ENCODE results near the gene ATP6AP1.

Gene ATP6AP1

DNA sequence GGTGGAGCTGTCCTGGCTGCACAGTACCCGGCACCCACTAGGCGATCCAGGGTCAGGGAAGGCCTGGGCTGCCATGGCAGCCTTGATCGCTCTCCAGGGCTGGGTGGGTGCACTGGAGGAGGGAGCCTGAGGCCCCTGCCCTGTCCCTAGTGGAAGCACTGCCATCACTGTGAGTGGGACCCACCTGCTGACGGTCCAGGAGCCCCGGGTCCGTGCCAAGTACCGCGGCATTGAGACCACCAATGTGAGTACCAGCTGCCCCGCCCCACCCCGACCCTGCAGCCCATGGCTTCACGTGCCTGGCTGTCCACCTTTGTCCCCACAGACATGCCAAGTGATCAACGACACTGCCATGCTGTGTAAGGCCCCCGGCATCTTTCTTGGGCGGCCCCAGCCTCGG, 38.4 kb downstream of the ATP6AP1 start:
- Histone ChIP-seq H3K4me1 (ENCODE audit: control insufficient read depth in 5 of 5, insufficient read depth in 5 of 5, low read length in 5 of 5) (no peaks in the 10 kb centered on the region), H3K36me3 (ENCODE audit: control insufficient read depth in 5 of 5, insufficient read depth in 5 of 5, low read length in 5 of 5) (peaks cover 0 to 94% (median 72%) of the 10 kb centered on the region in 5 donors), H3K9ac (ENCODE audit: low read length in 5 of 5) (no peak overlapping the region), H3K4me3 (ENCODE audit: low read depth in 1 of 5, low read length in 5 of 5) (no peak overlapping the region), H3K27ac (ENCODE audit: low read depth, low read length) (no peak overlapping the region), H3K27me3 (ENCODE audit: control insufficient read depth in 5 of 5, insufficient read depth in 4 of 5, low read length in 5 of 5) (peaks cover 0 to 6% (median 4%) of the 10 kb centered on the region in 5 donors), H3K9me3 (ENCODE audit: control insufficient read depth in 5 of 5, low read length in 5 of 5) (no peaks in the 10 kb centered on the region)

DNA sequence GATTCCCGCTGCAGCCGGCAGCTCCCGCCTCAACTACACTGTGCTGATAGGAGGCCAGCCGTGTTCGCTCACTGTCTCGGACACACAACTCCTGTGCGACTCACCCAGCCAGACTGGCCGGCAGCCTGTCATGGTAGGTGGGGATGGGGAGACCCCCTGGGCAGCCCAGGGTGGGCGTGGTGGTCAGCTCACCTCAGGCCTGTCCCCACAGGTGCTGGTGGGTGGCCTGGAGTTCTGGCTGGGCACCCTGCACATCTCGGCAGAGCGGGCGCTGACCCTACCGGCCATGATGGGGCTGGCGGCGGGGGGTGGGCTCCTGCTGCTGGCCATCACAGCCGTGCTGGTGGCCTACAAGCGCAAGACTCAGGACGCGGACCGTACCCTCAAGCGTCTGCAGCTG, 39.1 kb downstream of the ATP6AP1 start:
- H3K9me3 ChIP-seq (ENCODE audit: control insufficient read depth in 5 of 5, low read length in 5 of 5), result no peaks in the 10 kb centered on the region
- no peak overlapping the region for H3K27ac ChIP-seq (ENCODE audit: low read depth, low read length)
- H3K36me3 ChIP-seq (ENCODE audit: control insufficient read depth in 5 of 5, insufficient read depth in 5 of 5, low read length in 5 of 5), result peaks cover 0 to 96% (median 67%) of the 10 kb centered on the region in 5 donors
- no peak overlapping the region for H3K9ac ChIP-seq (ENCODE audit: low read length in 5 of 5)
- H3K4me3 ChIP-seq (ENCODE audit: low read depth in 1 of 5, low read length in 5 of 5), result no peak overlapping the region
- peaks cover 0 to 6% (median 1%) of the 10 kb centered on the region in 5 donors for H3K27me3 ChIP-seq (ENCODE audit: control insufficient read depth in 5 of 5, insufficient read depth in 4 of 5, low read length in 5 of 5)
- no peaks in the 10 kb centered on the region for H3K4me1 ChIP-seq (ENCODE audit: control insufficient read depth in 5 of 5, insufficient read depth in 5 of 5, low read length in 5 of 5)

- H3K27ac ChIP-seq (ENCODE audit: low read depth, low read length), result no peak overlapping the region
- no peak overlapping the region for H3K4me3 ChIP-seq (ENCODE audit: low read depth in 1 of 5, low read length in 5 of 5)
- peaks cover 0 to 6% (median 0%) of the 10 kb centered on the region in 5 donors for H3K27me3 ChIP-seq (ENCODE audit: control insufficient read depth in 5 of 5, insufficient read depth in 4 of 5, low read length in 5 of 5)
- no peaks in the 10 kb centered on the region for H3K4me1 ChIP-seq (ENCODE audit: control insufficient read depth in 5 of 5, insufficient read depth in 5 of 5, low read length in 5 of 5)
- no peaks in the 10 kb centered on the region for H3K9me3 ChIP-seq (ENCODE audit: control insufficient read depth in 5 of 5, low read length in 5 of 5)
- H3K36me3 ChIP-seq (ENCODE audit: control insufficient read depth in 5 of 5, insufficient read depth in 5 of 5, low read length in 5 of 5), result peaks cover 0 to 96% (median 67%) of the 10 kb centered on the region in 5 donors
- H3K9ac ChIP-seq (ENCODE audit: low read length in 5 of 5), result no peak overlapping the region
Measured at GRCh38 chrX:154468217-154468616, 39.7 kb downstream of the ATP6AP1 start.

DNA sequence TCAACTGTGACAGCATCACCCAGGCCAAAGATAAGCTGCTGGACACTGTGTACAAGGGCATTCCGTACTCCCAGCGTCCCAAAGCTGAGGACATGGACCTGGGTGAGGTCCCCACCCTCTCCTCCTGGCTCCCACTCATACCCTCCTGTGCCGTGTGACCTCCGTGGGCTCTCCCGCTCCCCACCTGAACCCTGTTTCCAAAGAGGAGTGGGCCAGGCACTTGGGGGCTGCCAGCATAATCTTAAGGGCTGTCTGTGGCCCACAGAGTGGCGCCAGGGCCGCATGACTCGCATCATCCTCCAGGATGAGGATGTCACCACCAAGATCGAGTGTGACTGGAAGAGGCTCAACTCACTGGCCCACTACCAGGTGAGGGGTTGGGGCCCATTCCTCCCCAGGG, 40.6 kb downstream of the ATP6AP1 start:
- H3K9ac ChIP-seq (ENCODE audit: low read length in 5 of 5), result no peak overlapping the region
- H3K27ac ChIP-seq (ENCODE audit: low read depth, low read length), result no peak overlapping the region
- peaks cover 0 to 6% (median 0%) of the 10 kb centered on the region in 5 donors for H3K27me3 ChIP-seq (ENCODE audit: control insufficient read depth in 5 of 5, insufficient read depth in 4 of 5, low read length in 5 of 5)
- H3K36me3 ChIP-seq (ENCODE audit: control insufficient read depth in 5 of 5, insufficient read depth in 5 of 5, low read length in 5 of 5), result peaks cover 0 to 91% (median 67%) of the 10 kb centered on the region in 5 donors
- H3K9me3 ChIP-seq (ENCODE audit: control insufficient read depth in 5 of 5, low read length in 5 of 5), result no peaks in the 10 kb centered on the region
- H3K4me3 ChIP-seq (ENCODE audit: low read depth in 1 of 5, low read length in 5 of 5), result no peak overlapping the region
- no peaks in the 10 kb centered on the region for H3K4me1 ChIP-seq (ENCODE audit: control insufficient read depth in 5 of 5, insufficient read depth in 5 of 5, low read length in 5 of 5)

DNA sequence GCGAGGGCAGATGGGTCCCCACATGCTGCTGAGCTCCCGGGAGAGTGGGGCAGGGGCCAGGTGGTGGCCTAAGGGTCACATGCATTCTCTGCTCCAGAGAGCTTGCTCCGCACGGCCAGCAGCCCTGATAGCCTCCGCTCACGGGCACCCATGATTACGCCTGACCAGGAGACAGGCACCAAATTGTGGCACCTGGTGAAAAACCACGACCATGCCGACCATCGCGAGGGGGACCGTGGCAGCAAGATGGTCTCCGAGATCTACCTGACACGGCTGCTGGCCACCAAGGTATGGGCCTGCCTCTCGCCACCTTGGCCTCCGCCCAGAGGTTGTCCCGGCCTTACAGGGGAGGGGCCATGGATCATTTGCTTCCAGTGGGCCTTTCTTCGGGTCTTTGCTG, 41.4 kb downstream of the ATP6AP1 start:
- Histone ChIP-seq H3K27ac (ENCODE audit: low read depth, low read length) (no peak overlapping the region), H3K9ac (ENCODE audit: low read length in 5 of 5) (no peak overlapping the region), H3K9me3 (ENCODE audit: control insufficient read depth in 5 of 5, low read length in 5 of 5) (no peaks in the 10 kb centered on the region), H3K36me3 (ENCODE audit: control insufficient read depth in 5 of 5, insufficient read depth in 5 of 5, low read length in 5 of 5) (peaks cover 0 to 84% (median 66%) of the 10 kb centered on the region in 5 donors), H3K4me1 (ENCODE audit: control insufficient read depth in 5 of 5, insufficient read depth in 5 of 5, low read length in 5 of 5) (no peaks in the 10 kb centered on the region), H3K4me3 (ENCODE audit: low read depth in 1 of 5, low read length in 5 of 5) (no peak overlapping the region), H3K27me3 (ENCODE audit: control insufficient read depth in 5 of 5, insufficient read depth in 4 of 5, low read length in 5 of 5) (peaks cover 0 to 6% (median 0%) of the 10 kb centered on the region in 5 donors)

GRCh38 chrX:154470434-154470833, 42.0 kb downstream of the ATP6AP1 start:
- peaks cover 0 to 79% (median 63%) of the 10 kb centered on the region in 5 donors for H3K36me3 ChIP-seq (ENCODE audit: control insufficient read depth in 5 of 5, insufficient read depth in 5 of 5, low read length in 5 of 5)
- H3K27ac ChIP-seq (ENCODE audit: low read depth, low read length), result no peak overlapping the region
- H3K4me1 ChIP-seq (ENCODE audit: control insufficient read depth in 5 of 5, insufficient read depth in 5 of 5, low read length in 5 of 5), result no peaks in the 10 kb centered on the region
- H3K9ac ChIP-seq (ENCODE audit: low read length in 5 of 5), result no peak overlapping the region
- peaks cover 0 to 6% (median under 1%) of the 10 kb centered on the region in 5 donors for H3K27me3 ChIP-seq (ENCODE audit: control insufficient read depth in 5 of 5, insufficient read depth in 4 of 5, low read length in 5 of 5)
- no peaks in the 10 kb centered on the region for H3K9me3 ChIP-seq (ENCODE audit: control insufficient read depth in 5 of 5, low read length in 5 of 5)
- no peak overlapping the region for H3K4me3 ChIP-seq (ENCODE audit: low read depth in 1 of 5, low read length in 5 of 5)

DNA sequence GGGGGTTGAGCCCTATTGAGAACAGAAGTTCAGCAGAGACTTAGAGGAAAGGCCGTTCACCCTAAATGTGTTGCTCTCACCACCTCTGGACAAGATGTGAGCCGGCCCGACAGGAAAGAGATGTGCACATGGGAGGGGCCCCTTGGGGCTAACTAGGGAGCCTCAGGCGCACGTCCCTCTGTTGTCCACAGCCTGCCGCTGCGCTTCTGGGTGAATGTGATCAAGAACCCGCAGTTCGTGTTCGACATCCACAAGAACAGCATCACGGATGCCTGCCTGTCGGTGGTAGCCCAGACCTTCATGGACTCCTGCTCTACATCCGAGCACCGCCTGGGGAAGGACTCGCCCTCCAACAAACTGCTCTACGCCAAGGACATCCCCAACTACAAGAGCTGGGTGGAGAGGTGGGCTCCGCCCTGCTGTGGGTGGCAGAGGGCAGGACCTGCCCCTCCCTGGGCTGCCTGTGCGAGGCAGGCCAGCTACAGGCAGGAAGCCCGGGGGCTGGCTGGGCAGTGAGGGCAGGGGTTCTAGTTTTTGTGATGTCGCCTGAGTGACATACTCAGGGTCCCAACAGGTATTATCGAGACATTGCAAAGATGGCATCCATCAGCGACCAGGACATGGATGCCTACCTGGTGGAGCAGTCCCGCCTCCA, 42.6 kb downstream of the ATP6AP1 start:
- H3K4me1 ChIP-seq (ENCODE audit: control insufficient read depth in 5 of 5, insufficient read depth in 5 of 5, low read length in 5 of 5), result no peaks in the 10 kb centered on the region
- H3K9me3 ChIP-seq (ENCODE audit: control insufficient read depth in 5 of 5, low read length in 5 of 5), result no peaks in the 10 kb centered on the region
- H3K27ac ChIP-seq (ENCODE audit: low read depth, low read length), result no peak overlapping the region
- peaks cover 0 to 6% (median 2%) of the 10 kb centered on the region in 5 donors for H3K27me3 ChIP-seq (ENCODE audit: control insufficient read depth in 5 of 5, insufficient read depth in 4 of 5, low read length in 5 of 5)
- H3K36me3 ChIP-seq (ENCODE audit: control insufficient read depth in 5 of 5, insufficient read depth in 5 of 5, low read length in 5 of 5), result peaks cover 0 to 72% (median 57%) of the 10 kb centered on the region in 5 donors
- H3K9ac ChIP-seq (ENCODE audit: low read length in 5 of 5), result no peak overlapping the region
- H3K4me3 ChIP-seq (ENCODE audit: low read depth in 1 of 5, low read length in 5 of 5), result no peak overlapping the region

GRCh38 chrX:154471839-154472684, 43.6 kb downstream of the ATP6AP1 start:
- H3K4me1 ChIP-seq (ENCODE audit: control insufficient read depth in 5 of 5, insufficient read depth in 5 of 5, low read length in 5 of 5), result no peaks in the 10 kb centered on the region
- H3K4me3 ChIP-seq (ENCODE audit: low read depth in 1 of 5, low read length in 5 of 5), result no peak overlapping the region
- no peak overlapping the region for H3K27ac ChIP-seq (ENCODE audit: low read depth, low read length)
- peaks cover 0 to 62% (median 49%) of the 10 kb centered on the region in 5 donors for H3K36me3 ChIP-seq (ENCODE audit: control insufficient read depth in 5 of 5, insufficient read depth in 5 of 5, low read length in 5 of 5)
- no peak overlapping the region for H3K9ac ChIP-seq (ENCODE audit: low read length in 5 of 5)
- no peaks in the 10 kb centered on the region for H3K9me3 ChIP-seq (ENCODE audit: control insufficient read depth in 5 of 5, low read length in 5 of 5)
- peaks cover 0 to 8% (median 5%) of the 10 kb centered on the region in 5 donors for H3K27me3 ChIP-seq (ENCODE audit: control insufficient read depth in 5 of 5, insufficient read depth in 4 of 5, low read length in 5 of 5)

GRCh38 chrX:154472685-154473632, 44.5 kb downstream of the ATP6AP1 start:
- Histone ChIP-seq H3K9ac (ENCODE audit: low read length in 5 of 5) (no peak overlapping the region), H3K27me3 (ENCODE audit: control insufficient read depth in 5 of 5, insufficient read depth in 4 of 5, low read length in 5 of 5) (peaks cover 0 to 8% (median 3%) of the 10 kb centered on the region in 5 donors), H3K9me3 (ENCODE audit: control insufficient read depth in 5 of 5, low read length in 5 of 5) (no peaks in the 10 kb centered on the region), H3K4me3 (ENCODE audit: low read depth in 1 of 5, low read length in 5 of 5) (no peak overlapping the region), H3K27ac (ENCODE audit: low read depth, low read length) (no peak overlapping the region), H3K4me1 (ENCODE audit: control insufficient read depth in 5 of 5, insufficient read depth in 5 of 5, low read length in 5 of 5) (peaks cover 0 to 2% (median 1%) of the 10 kb centered on the region in 5 donors), H3K36me3 (ENCODE audit: control insufficient read depth in 5 of 5, insufficient read depth in 5 of 5, low read length in 5 of 5) (peaks cover 0 to 54% (median 44%) of the 10 kb centered on the region in 5 donors)

Measured in subcutaneous abdominal adipose tissue (tissue), 5 donors.